Stimulated activated naive B cell treated with anti-CD40 and anti-IgM and Interleukin-4, amounts not matched to agents 10 μg/mL and 1 μg/mL and 100 μg/mL, for 72 hours (primary cell): ENCODE data around the gene ZCCHC14.
"Not testable (repeated sequence)": the region's sequence is repeated elsewhere in the genome, so short reads cannot be mapped to it uniquely, and the experiment has no call there.

Experiments used
- ATAC-seq, 2 donors: fragments of 150-1000 bp; cut with Tn5 transposase; replicated peaks; 2 replicates each; pipeline ENCODE4 v1.10.0; 2021; ENCODE audit warnings: moderate library complexity in 1 of 2
- DNase-seq: peaks from one replicate; pipeline ENCODE4 v3.0.0; 2021
- H3K27ac Mint-ChIP-seq: one replicate; pipeline ENCODE4 v1.8.0; 2022; ENCODE audit warnings: mild to moderate bottlenecking, mixed read lengths
- H3K27me3 Mint-ChIP-seq, 2 donors: one replicate each; pipeline ENCODE4 v1.8.0; 2022; ENCODE audit warnings: mixed read lengths in 2 of 2
- H3K36me3 Mint-ChIP-seq, 2 donors: one replicate each; pipeline ENCODE4 v1.8.0; 2022; ENCODE audit warnings: mixed read lengths in 2 of 2, mild to moderate bottlenecking in 1 of 2
- H3K4me1 Mint-ChIP-seq, 2 donors: one replicate each; pipeline ENCODE4 v1.8.0; 2022; ENCODE audit warnings: mixed read lengths in 2 of 2, mild to moderate bottlenecking in 1 of 2
- H3K4me3 Mint-ChIP-seq, 2 donors: one replicate each; pipeline ENCODE4 v1.8.0; 2022; ENCODE audit warnings: mild to moderate bottlenecking in 2 of 2, mixed read lengths in 2 of 2, moderate library complexity in 1 of 2
- H3K9me3 Mint-ChIP-seq, 2 donors: one replicate each; pipeline ENCODE4 v1.8.0; 2022; ENCODE audit warnings: mixed read lengths in 2 of 2, mild to moderate bottlenecking in 1 of 2

ZCCHC14 gene

GRCh38 chr16:87372305-87372704, 120.5 kb downstream of the ZCCHC14 start:
- no peak overlapping the region for H3K4me3 Mint-ChIP-seq
- peaks cover 18 to 28% of the 10 kb centered on the region in 2 donors for H3K36me3 Mint-ChIP-seq
- H3K27ac Mint-ChIP-seq: no peak overlapping the region
- H3K4me1 Mint-ChIP-seq: peaks cover 40 to 60% of the 10 kb centered on the region in 2 donors
- H3K27me3 Mint-ChIP-seq: no peaks in the 10 kb centered on the region
- no peak for DNase-seq
- ATAC-seq: no peak
- H3K9me3 Mint-ChIP-seq: no peaks in the 10 kb centered on the region

- Mint-ChIP-seq H3K9me3 (no peaks in the 10 kb centered on the region), H3K4me3 (no peak overlapping the region), H3K27ac (no peak overlapping the region), H3K27me3 (no peaks in the 10 kb centered on the region), H3K4me1 (peaks cover 45 to 63% of the 10 kb centered on the region in 2 donors), H3K36me3 (peaks cover 22 to 27% of the 10 kb centered on the region in 2 donors)
- ATAC-seq: no peak
- DNase-seq: no peak
Measured at GRCh38 chr16:87371261-87371866, 121.5 kb downstream of the ZCCHC14 start.

GRCh38 chr16:87369796-87370719, 122.8 kb downstream of the ZCCHC14 start:
- Mint-ChIP-seq H3K27ac (no peak overlapping the region), H3K4me1 (peaks cover 43 to 59% of the 10 kb centered on the region in 2 donors), H3K36me3 (peaks cover 19 to 26% of the 10 kb centered on the region in 2 donors), H3K4me3 (no peak overlapping the region), H3K27me3 (no peaks in the 10 kb centered on the region), H3K9me3 (no peaks in the 10 kb centered on the region)
- DNase-seq (no peak), ATAC-seq (no peak)

GRCh38 chr16:87369117-87369765, 123.6 kb downstream of the ZCCHC14 start:
- Mint-ChIP-seq H3K27ac (peak overlapping the region; percentile 51), H3K27me3 (no peaks in the 10 kb centered on the region), H3K4me1 (peaks cover 50 to 67% of the 10 kb centered on the region in 2 donors), H3K9me3 (no peaks in the 10 kb centered on the region), H3K36me3 (peaks cover 19 to 27% of the 10 kb centered on the region in 2 donors), H3K4me3 (peak overlapping the region; percentile 10 to 57)
- ATAC-seq (no peak), DNase-seq (no peak)

- no peaks in the 10 kb centered on the region for H3K9me3 Mint-ChIP-seq
- peak overlapping the region; percentile 51 for H3K27ac Mint-ChIP-seq
- no peaks in the 10 kb centered on the region for H3K27me3 Mint-ChIP-seq
- peaks cover 24 to 27% of the 10 kb centered on the region in 2 donors for H3K36me3 Mint-ChIP-seq
- DNase-seq (no peak), ATAC-seq (peak; percentile 71 to 90)
- H3K4me1 Mint-ChIP-seq: peaks cover 46 to 65% of the 10 kb centered on the region in 2 donors
- peak overlapping the region; percentile 66 to 76 for H3K4me3 Mint-ChIP-seq
Measured at GRCh38 chr16:87368029-87368770, 124.6 kb downstream of the ZCCHC14 start.

GRCh38 chr16:87367529-87367928, 125.3 kb downstream of the ZCCHC14 start:
- Mint-ChIP-seq H3K4me1 (peaks cover 46 to 65% of the 10 kb centered on the region in 2 donors), H3K36me3 (peaks cover 24 to 27% of the 10 kb centered on the region in 2 donors), H3K4me3 (no peak overlapping the region), H3K27ac (peak overlapping the region; percentile 25), H3K27me3 (no peaks in the 10 kb centered on the region), H3K9me3 (no peaks in the 10 kb centered on the region)
- no peak for DNase-seq
- ATAC-seq: no peak

GRCh38 chr16:87366930-87367329, 125.9 kb downstream of the ZCCHC14 start:
- Mint-ChIP-seq H3K27me3 (no peaks in the 10 kb centered on the region), H3K27ac (no peak overlapping the region), H3K9me3 (no peaks in the 10 kb centered on the region), H3K4me1 (peaks cover 46 to 65% of the 10 kb centered on the region in 2 donors), H3K4me3 (no peak overlapping the region), H3K36me3 (peaks cover 24 to 27% of the 10 kb centered on the region in 2 donors)
- DNase-seq: no peak
- no peak for ATAC-seq

GRCh38 chr16:87366288-87366687, 126.5 kb downstream of the ZCCHC14 start:
- H3K4me3 Mint-ChIP-seq: no peak overlapping the region

GRCh38 chr16:87365021-87365713, 127.7 kb downstream of the ZCCHC14 start:
- Mint-ChIP-seq H3K9me3 (no peaks in the 10 kb centered on the region), H3K27ac (no peak overlapping the region), H3K27me3 (no peaks in the 10 kb centered on the region), H3K4me3 (no peak overlapping the region), H3K4me1 (peaks cover 44 to 52% of the 10 kb centered on the region in 2 donors), H3K36me3 (peaks cover 28 to 35% of the 10 kb centered on the region in 2 donors)
- no peak for ATAC-seq
- DNase-seq: no peak

More at GRCh38 chr16:87366288-87366687, 126.5 kb downstream of the ZCCHC14 start:
- H3K27me3 Mint-ChIP-seq: no peaks in the 10 kb centered on the region
- H3K36me3 Mint-ChIP-seq: peaks cover 25 to 26% of the 10 kb centered on the region in 2 donors
- H3K9me3 Mint-ChIP-seq: no peaks in the 10 kb centered on the region
- no peak for DNase-seq
- H3K27ac Mint-ChIP-seq: no peak overlapping the region
- H3K4me1 Mint-ChIP-seq: peaks cover 42 to 62% of the 10 kb centered on the region in 2 donors
- no peak for ATAC-seq

GRCh38 chr16:87363771-87364455, 128.9 kb downstream of the ZCCHC14 start:
- peaks cover 35 to 47% of the 10 kb centered on the region in 2 donors for H3K36me3 Mint-ChIP-seq
- H3K27me3 Mint-ChIP-seq: no peaks in the 10 kb centered on the region
- H3K4me1 Mint-ChIP-seq: peaks cover 35 to 42% of the 10 kb centered on the region in 2 donors
- H3K27ac Mint-ChIP-seq: peak overlapping the region; percentile 37
- peak in 1 of 2 donors; percentile 10 for ATAC-seq
- H3K9me3 Mint-ChIP-seq: no peaks in the 10 kb centered on the region
- no peak for DNase-seq
- H3K4me3 Mint-ChIP-seq: peak overlapping the region in 1 of 2 donors; percentile 25

GRCh38 chr16:87362828-87363559, 129.8 kb downstream of the ZCCHC14 start:
- DNase-seq, H3K9me3 Mint-ChIP-seq, H3K4me3 Mint-ChIP-seq, ATAC-seq, H3K27ac Mint-ChIP-seq, H3K27me3 Mint-ChIP-seq: not testable (repeated sequence)
- peaks cover 38 to 56% of the 10 kb centered on the region in 2 donors for H3K36me3 Mint-ChIP-seq
- H3K4me1 Mint-ChIP-seq: peaks cover 28 to 33% of the 10 kb centered on the region in 2 donors

GRCh38 chr16:87361916-87362619, 130.8 kb downstream of the ZCCHC14 start:
- H3K27me3 Mint-ChIP-seq: no peaks in the 10 kb centered on the region
- peaks cover 35 to 50% of the 10 kb centered on the region in 2 donors for H3K36me3 Mint-ChIP-seq
- H3K27ac Mint-ChIP-seq: no peak overlapping the region
- ATAC-seq (no peak), DNase-seq (no peak)
- H3K4me3 Mint-ChIP-seq: no peak overlapping the region
- H3K9me3 Mint-ChIP-seq: no peaks in the 10 kb centered on the region
- H3K4me1 Mint-ChIP-seq: peaks cover 20 to 24% of the 10 kb centered on the region in 2 donors
